HepG2 (cell line): ENCODE results near the gene CRAMP1. TPM values are rescaled to one million over a fixed set of nuclear protein-coding genes. Genes with fewer than 3 reads are reported as not detected.
A peak's percentile ranks its signal among the peaks of the same experiment; 100 is the strongest.

ENCODE experiments used
- ARID3A ChIP-seq: IDR thresholded peaks from 2 replicates; pipeline ENCODE4 v1.6.1; 2012; ENCODE audit warnings: low read depth, low read length, improper control_type of control experiment
- ATF2 ChIP-seq: sonication (generic); formaldehyde crosslinking; IDR thresholded peaks from 2 replicates; pipeline ENCODE4 v1.4.0; 2020; ENCODE audit warnings: missing genetic modification reagents
- GMEB1 ChIP-seq: sonication (generic); formaldehyde crosslinking; IDR thresholded peaks from 2 replicates; pipeline ENCODE4 v1.5.1; 2020; ENCODE audit warnings: missing genetic modification reagents, mild to moderate bottlenecking, borderline replicate concordance
- KLF16 ChIP-seq, 2 experiments: sonication (generic) in 1 of 2; formaldehyde crosslinking in 1 of 2; IDR thresholded peaks; 2 replicates each; pipeline versions ENCODE4 v1.6.1 to v1.8.0; 2016 to 2023; ENCODE audit warnings: missing genetic modification reagents in 2 of 2, missing compliant biosample characterization in 1 of 2
- LBX2 ChIP-seq: sonication (generic); formaldehyde crosslinking; IDR thresholded peaks from 2 replicates; pipeline ENCODE4 v1.5.0; 2020; ENCODE audit warnings: missing genetic modification reagents, mild to moderate bottlenecking, borderline replicate concordance
- MYC ChIP-seq: sonication (generic); formaldehyde crosslinking; IDR thresholded peaks from 2 replicates; pipeline ENCODE4 v1.9.0; 2021; ENCODE audit warnings: missing genetic modification reagents, borderline replicate concordance
- MYNN ChIP-seq: sonication (generic); formaldehyde crosslinking; IDR thresholded peaks from 2 replicates; pipeline ENCODE4 v1.4.0; 2020; ENCODE audit warnings: mild to moderate bottlenecking, low read depth, missing genetic modification reagents
- NFYC ChIP-seq: IDR thresholded peaks from 2 replicates; pipeline ENCODE4 v1.6.1; 2016; ENCODE audit warnings: missing genetic modification reagents, missing compliant biosample characterization
- POLR2AphosphoS2 ChIP-seq: IDR thresholded peaks from 2 replicates; pipeline ENCODE4 v1.6.1; 2011; ENCODE audit warnings: low read depth, low read length, improper control_type of control experiment
- PRDM15 ChIP-seq: sonication (generic); formaldehyde crosslinking; IDR thresholded peaks from 2 replicates; pipeline ENCODE4 v1.4.0; 2020; ENCODE audit warnings: missing genetic modification reagents
- SALL1 ChIP-seq: sonication (generic); formaldehyde crosslinking; IDR thresholded peaks from 2 replicates; pipeline ENCODE4 v1.8.0; 2022; ENCODE audit warnings: mild to moderate bottlenecking, missing genetic modification reagents
- SAP130 ChIP-seq: IDR thresholded peaks from 2 replicates; pipeline ENCODE4 v1.6.1; 2016; ENCODE audit warnings: low read depth
- ZBTB2 ChIP-seq: sonication (generic); formaldehyde crosslinking; IDR thresholded peaks from 2 replicates; pipeline ENCODE4 v1.8.0; 2022; ENCODE audit warnings: low read depth, missing genetic modification reagents
- ZFX ChIP-seq: sonication (generic); formaldehyde crosslinking; IDR thresholded peaks from 2 replicates; pipeline ENCODE4 v1.4.0; 2020; ENCODE audit warnings: mild to moderate bottlenecking, low read depth, missing genetic modification reagents, moderate library complexity
- ZNF235 ChIP-seq: sonication (generic); formaldehyde crosslinking; IDR thresholded peaks from 2 replicates; pipeline ENCODE4 v1.8.1; 2023; ENCODE audit warnings: mild to moderate bottlenecking, missing genetic modification reagents, borderline replicate concordance
- ZNF343 ChIP-seq: sonication (generic); formaldehyde crosslinking; IDR thresholded peaks from 2 replicates; pipeline ENCODE4 v1.4.0; 2020; ENCODE audit warnings: mild to moderate bottlenecking, missing genetic modification reagents
- ZNF749 ChIP-seq: sonication (generic); formaldehyde crosslinking; IDR thresholded peaks from 2 replicates; pipeline ENCODE4 v1.8.0; 2022; ENCODE audit warnings: mild to moderate bottlenecking, missing genetic modification reagents, moderate library complexity, borderline replicate concordance
- ZNF83 ChIP-seq: sonication (generic); formaldehyde crosslinking; IDR thresholded peaks from 2 replicates; pipeline ENCODE4 v1.4.0; 2020; ENCODE audit warnings: missing genetic modification reagents, mild to moderate bottlenecking, borderline replicate concordance
- polyA plus RNA-seq, 8 experiments: library from polyadenylated mRNA; depleted of rRNA in 3 of 8; stranded (reverse) in 7 of 8; unstranded in 1 of 8; fragments of >200 nt; fragmentation: Illumina TruSeq in 4 of 8; extraction: Trizol in 4 of 8; gene quantifications; 2 replicates each; pipeline versions ENCODE4 v1.2.1 to v1.2.3, GENCODE V29; 2011 to 2016; ENCODE audit warnings: low read depth in 4 of 8, missing spikeins in 1 of 8, mixed read lengths in 1 of 8; ENCODE audit not compliant: insufficient read depth in 1 of 8
- total RNA-seq, 5 experiments: library from RNA; depleted of rRNA; stranded (reverse); fragments of >200 nt; fragmentation: Illumina TruSeq; extraction: Trizol; gene quantifications; 2 replicates each; pipeline ENCODE4 v1.2.3, GENCODE V29; 2016; ENCODE audit warnings: low read depth in 1 of 5

Gene CRAMP1
- total and polyA plus RNA-seq, 2 of the 13 experiments (the other 11 are each of a cell fraction or from before 2014, with no cell fraction given), result 6.8 to 9.7 TPM

- peak; percentile 81 for TF ChIP-seq ZFX (CRISPR knock-in tag)
- peak; percentile 73 for TF ChIP-seq SALL1 (CRISPR knock-in tag)
- 0 out of 4 replicates have a peak, but pooled peaks of 1 of the 2 experiments have one; percentile 22 for TF ChIP-seq KLF16 (CRISPR knock-in tag; IDR thresholded peaks at IDR 0.05)
- peak; percentile 50 for TF ChIP-seq ZBTB2 (CRISPR knock-in tag)
- peak; percentile 73 for TF ChIP-seq GMEB1 (CRISPR knock-in tag)
- no peak for TF ChIP-seq POLR2AphosphoS2
- TF ChIP-seq SAP130 (CRISPR knock-in tag), result peak; percentile 65; the same call in 1 of the 2 replicates
- TF ChIP-seq ATF2, result peak; percentile 39; the same call in 1 of the 2 replicates
- peak; percentile 54; the same call in 1 of the 2 replicates for TF ChIP-seq PRDM15
- TF ChIP-seq ZNF83 (CRISPR knock-in tag), result no peak
- TF ChIP-seq ZNF749 (CRISPR knock-in tag), result peak; percentile 51; the same call in 1 of the 2 replicates
- no peak for TF ChIP-seq MYNN
- TF ChIP-seq NFYC (CRISPR knock-in tag), result peak; percentile 95
- TF ChIP-seq ZNF235 (CRISPR knock-in tag), result peak; percentile 62; the same call in 1 of the 2 replicates
- peak; percentile 88 for TF ChIP-seq MYC (CRISPR knock-in tag)
- no peak for TF ChIP-seq ZNF343 (CRISPR knock-in tag)
- no peak for TF ChIP-seq ARID3A
- no peak for TF ChIP-seq LBX2 (CRISPR knock-in tag)
These were observed 65.9 kb downstream of the CRAMP1 start, which contains the start of gene JPT2 (continued) for GRCh38 chr16:1677942-1678499.
